Smooth muscle cell (in vitro differentiated cells): ENCODE data around the gene MCOLN2. TPM values are rescaled to one million over a fixed set of nuclear protein-coding genes. Genes with fewer than 3 reads are reported as not detected.

Experiments used
- polyA plus RNA-seq: library from polyadenylated mRNA; unstranded; fragments of >200 nt; fragmentation: Nextera tagmentation; extraction: Ambion mirVana; gene quantifications from 2 replicates; pipeline ENCODE4 v1.2.1, GENCODE V29; 2016
- total RNA-seq: library from RNA; depleted of rRNA; stranded (reverse); fragments of >200 nt; gene quantifications from 2 replicates; pipeline ENCODE4 v1.2.3, GENCODE V29; 2014

The MCOLN2 gene
- total and polyA plus RNA-seq, 2 experiments from 2014 or later = not detected

Other genes starting within 250 kb of the MCOLN2 start
- 0.94 and 2.1 TPM in 2 replicates for gene LPAR3, start 103.9 kb downstream of the MCOLN2 start, total RNA-seq
- gene LPAR3, start 103.9 kb downstream of the MCOLN2 start, polyA plus RNA-seq = 0.60 and 0.78 TPM in 2 replicates
- 1.4 and 1.7 TPM in 2 replicates for gene MCOLN3, start 51.4 kb upstream of the MCOLN2 start, total RNA-seq
- 0.50 and 1.1 TPM in 2 replicates for gene MCOLN3, start 51.4 kb upstream of the MCOLN2 start, polyA plus RNA-seq
- gene SYDE2, start 203.9 kb upstream of the MCOLN2 start, total RNA-seq = 9.1 and 9.8 TPM in 2 replicates
- 4.6 and 4.9 TPM in 2 replicates for gene SYDE2, start 203.9 kb upstream of the MCOLN2 start, polyA plus RNA-seq